Activated effector memory CD4-positive, alpha-beta T cell treated with Interleukin-2 at 50 U/mL for 16 hours (primary cell): ENCODE results near the gene PEAK1.
"Not testable (repeated sequence)": the region's sequence is repeated elsewhere in the genome, so short reads cannot be mapped to it uniquely, and the experiment has no call there.

Source experiments
- DNase-seq: peaks from one replicate; pipeline ENCODE4 v3.0.0-alpha.2; 2020

PEAK1 gene

DNA sequence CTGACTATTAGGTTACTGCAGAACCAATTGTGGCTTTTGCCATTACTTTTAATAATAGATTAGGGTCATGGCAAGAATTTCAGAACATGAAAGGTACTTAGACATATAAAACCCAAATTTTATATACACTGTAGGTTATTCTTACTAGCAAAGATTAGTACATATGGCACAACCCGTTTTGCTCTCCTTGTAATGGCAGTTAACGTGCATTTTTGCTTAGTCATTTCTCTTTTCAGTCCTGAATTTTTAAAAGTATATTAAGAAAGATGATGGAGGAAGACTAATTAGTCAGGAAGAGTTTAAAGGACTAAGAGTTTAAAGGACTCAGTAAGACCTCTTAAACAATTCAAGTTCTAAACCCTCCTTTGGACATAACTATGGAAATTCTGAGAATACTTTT is 114.0 kb downstream of the PEAK1 start:
- DNase-seq, result no peak

DNA sequence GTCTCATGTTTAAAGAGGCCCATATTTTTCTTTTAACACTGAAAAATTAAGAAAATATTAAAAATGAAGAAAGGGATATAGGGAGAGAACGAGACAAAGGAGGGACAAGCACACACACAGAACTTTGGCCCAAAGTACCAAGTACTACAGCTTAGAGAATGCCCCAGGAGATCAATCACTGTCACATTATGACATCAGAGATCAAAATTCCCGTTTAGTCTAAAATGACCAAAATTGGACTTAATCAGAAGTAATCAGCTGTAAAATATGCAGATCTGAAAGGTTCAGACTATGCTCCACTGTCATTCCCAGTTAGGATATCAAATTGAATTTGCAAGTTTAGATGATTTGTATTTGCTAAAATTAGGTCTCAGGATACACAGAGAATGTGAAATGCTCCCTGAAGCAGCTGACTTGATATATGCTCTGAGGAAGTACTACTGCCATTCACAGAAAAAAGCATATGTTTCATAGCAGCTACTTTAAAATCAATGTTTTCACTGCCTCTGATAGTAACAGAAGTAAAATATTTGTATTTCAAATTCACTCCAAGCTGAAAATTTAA is 123.0 kb downstream of the PEAK1 start:
- DNase-seq, result no peak

DNA sequence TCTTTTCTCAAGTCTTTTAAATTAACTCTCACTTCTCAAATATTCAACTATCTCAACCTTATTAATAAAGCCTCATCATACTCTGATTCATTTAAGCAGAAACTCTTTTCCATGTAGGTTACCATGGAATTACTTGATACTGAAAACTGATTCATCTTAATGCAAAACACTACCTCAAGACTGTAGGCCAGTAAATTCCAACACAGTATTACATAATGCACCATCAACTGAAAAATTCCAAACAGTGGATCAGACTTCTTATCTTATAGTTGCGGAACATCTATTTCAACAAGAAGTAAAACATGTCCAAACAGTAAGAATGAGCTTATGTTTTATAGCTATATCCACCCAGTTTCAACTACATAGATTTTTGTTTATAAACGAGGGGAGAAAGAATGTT is 124.5 kb downstream of the PEAK1 start:
- no peak for DNase-seq

DNA sequence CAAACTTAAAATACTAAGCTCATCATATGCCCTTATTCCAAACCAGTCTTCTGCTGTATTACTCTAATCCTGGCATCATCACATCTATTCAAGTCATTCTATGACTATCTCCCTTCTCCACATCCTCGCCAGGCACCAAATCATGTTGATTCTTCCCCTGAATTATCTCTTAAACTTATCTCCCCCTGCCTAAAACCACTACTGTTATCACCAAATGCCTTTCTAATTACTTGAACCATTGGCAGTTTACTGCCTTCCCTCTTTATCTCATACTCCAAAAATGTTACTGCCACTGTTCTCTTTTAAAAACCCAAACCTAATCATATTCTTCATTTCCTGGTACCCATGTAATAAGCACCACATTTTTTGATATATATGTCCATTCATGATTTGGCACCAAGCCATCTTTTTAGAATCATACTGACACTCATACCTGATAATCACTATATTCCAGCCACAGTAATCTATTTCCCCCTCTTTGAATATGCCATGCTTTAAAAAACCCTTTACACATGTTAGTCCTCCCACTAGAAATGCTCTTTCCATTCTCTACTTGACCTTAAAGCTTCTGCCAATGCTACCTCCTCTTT is 126.8 kb downstream of the PEAK1 start:
- no peak for DNase-seq

DNA sequence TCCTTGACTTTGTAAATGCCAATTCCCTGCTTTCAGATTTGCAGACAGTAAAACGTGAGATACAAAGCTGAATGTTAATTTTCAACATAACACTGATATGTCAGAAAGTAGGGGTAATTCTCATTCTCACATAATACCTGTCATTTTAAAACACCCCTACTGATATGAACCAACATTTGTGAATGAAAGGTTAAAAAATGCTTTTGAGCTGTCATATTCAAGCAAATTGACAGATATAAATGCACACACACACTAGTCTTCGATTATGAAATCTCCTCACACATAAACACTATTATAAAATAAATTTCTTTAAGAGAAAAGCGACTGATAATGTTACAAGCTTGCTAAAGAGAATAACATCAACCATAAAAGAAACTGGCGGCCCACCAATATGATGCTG is 128.8 kb downstream of the PEAK1 start:
- no peak for DNase-seq

DNA sequence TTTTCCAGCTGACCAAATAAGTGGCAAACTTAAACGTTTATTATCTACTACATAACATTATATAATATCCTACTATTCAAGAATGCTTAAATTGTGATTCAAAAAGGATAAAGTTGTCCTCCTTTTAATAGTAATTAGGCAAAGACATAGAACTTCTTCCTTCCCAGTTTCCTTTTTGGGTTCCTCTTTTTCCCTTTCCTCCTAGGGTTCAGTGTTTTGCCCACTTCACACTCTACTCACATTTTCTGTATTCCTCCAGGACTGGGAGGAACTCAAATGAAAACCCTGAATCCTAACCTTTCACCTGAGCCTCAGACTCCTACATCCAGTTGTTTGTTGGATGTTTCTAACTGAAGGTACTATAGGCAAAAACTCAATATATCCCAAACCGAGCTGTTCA is 132.5 kb downstream of the PEAK1 start:
- no peak for DNase-seq

DNA sequence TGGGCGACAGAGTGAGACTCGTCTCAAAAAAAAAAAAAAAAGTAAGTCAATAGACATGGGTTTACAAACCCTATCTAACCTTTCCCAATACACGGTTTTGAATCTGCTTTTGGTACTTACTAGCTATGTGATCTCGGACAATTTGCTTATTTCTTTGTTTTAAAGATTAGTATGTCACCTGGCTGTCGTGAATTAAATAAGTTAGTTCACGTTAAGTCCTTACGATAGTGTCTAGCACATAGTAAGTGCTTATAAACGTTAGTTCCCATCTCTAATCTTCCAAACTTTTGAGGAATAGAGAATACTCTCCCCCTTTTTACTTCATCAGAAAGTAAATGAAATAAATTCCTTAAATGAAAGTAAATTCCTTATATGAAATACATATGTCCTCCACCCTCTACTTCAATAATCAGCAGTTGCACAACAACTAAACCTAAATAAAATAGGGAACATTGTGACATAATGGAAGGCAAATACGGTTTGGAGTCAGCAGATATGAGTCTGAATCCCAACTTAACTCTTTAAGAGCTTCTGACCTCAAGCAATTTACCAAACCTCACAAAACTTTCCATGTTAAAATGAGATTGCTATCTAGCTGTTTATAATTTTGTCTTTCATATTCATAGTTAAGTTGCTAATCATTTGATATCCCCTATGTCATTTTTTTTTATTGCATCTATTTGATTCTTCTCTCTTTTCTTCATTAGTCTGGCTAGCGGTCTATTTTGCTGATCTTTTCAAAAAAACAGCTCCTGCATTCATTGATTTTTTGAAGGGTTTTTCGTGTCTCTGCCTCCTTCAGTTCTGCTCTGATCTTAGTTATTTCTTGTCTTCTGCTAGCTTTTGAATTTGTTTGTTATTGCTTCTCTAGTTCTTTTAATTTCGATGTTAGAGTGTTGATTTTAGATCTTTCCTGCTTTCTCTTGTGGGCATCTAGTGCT is 134.6 kb downstream of the PEAK1 start:
- no peak for DNase-seq

DNA sequence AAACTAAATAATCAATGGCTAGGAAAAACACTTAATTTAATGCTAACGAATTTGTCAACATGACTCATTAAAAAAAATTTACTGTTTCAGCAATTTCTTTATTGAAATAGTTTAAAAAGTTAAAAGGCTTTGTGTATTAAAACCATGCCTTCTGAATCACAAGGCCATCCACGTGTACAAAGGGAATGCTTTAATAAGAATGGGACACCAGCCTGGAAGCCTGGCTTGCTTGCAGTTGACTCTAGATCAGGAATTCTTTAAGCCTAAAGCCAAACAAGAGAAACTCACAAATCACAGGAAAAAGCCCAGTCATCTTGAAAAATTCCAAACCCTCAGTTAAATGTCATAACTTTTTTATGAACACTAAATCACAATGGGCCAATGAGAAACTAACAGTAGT is 137.6 kb downstream of the PEAK1 start:
- no peak for DNase-seq

DNA sequence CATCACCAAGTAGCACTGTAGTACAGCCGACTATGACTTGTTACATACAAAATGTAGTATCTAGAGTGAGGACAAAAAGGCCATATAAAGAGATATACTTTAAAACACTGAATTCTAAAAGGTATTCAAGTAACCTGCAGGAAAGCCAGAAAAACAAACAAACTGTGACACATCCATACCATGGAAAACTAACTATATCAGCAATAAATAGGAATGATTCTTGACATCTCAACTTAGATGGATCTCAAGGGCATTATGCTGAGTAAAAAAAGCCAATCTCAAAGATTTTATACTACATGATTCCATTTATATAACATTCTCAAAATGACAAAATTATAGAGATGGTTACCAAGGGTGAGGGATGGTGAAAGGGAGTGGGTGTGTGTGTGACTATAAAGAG is 143.0 kb downstream of the PEAK1 start:
- DNase-seq, result no peak

DNA sequence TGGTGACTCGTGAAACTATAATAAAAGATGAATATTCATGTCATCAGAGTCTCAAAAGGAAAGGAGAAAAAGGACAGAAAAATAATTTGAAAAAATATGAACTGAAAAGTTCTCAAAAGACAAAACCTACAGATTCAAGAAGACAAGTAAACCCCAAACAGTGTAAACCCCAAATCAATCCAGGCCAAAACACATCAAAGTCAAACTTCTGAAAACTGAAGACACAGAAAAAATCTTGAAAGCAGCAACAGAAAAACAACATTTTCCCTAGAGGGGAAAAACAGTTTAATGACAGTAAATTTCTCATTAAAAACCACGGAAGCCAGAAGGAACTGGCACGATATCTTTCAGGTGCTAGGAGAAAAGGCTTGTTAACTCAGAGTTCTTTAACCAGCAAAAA is 143.8 kb downstream of the PEAK1 start:
- no peak for DNase-seq

DNA sequence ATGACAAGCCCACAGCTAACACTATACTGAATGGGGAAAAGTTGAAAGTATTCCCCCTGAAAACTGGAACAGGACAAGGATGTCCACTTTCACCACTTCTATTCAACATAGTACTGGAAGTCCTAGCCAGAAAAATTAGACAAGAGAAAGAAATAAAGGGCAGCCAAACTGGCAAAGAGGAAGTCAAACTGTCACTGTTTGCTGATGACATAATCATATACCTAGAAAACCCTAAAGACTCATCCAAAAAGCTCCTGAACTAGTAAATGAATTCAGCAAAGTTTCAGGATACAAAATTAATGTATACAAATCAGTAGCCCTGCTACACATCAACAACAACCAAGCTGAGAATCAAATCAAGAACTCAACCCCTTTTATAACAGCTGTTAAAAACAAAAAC is 146.8 kb downstream of the PEAK1 start:
- not testable (repeated sequence) for DNase-seq

DNA sequence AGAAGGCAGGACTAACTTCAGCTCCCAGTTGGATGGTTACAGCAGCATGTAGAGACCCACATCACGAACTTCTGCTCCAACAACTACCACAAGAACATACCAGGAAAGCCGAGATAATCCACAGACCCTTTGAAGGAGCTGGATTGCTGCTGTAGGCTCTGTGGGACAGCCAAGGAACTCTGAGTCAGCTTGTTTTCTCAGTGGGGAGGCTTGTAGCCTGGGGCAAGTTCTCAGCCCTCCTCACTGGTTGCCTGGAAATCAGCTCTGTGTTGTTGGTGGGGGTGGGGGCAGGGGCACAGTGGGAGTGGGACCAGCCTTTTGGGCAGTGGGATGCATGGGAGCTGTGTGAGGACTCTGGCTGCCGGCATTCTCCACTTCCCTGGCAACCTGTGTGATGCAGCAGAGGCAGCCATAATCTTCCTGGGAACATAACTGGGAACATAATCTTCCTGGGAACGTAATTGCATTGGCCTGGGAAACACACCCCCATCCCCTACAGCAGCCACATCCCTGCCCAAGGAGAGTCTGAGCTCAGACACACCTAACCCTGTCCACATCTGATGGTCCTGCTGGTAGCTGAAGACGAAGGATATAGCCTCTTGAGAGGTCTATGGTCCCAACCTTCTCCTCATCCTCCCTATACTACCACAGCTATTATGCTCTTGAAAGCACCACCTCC is 153.1 kb downstream of the PEAK1 start:
- no peak for DNase-seq

DNA sequence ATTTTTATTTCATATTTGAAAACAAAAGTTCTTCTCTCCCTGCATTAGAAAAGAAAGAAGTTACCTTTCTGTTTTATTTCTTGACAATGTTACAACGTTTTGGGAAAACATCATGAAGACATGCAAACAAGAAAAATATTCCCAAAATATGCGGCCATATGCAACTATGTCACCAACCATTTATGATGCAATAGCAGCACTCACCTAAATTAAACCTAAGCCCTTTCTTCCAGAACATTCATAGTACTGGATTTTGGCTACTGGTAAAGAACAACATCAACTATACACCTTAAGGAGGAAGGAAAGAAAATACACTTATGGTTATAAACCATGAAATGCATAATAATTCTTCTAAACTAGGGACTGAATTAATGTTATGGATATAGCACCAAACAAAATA is 164.5 kb downstream of the PEAK1 start:
- no peak for DNase-seq

DNA sequence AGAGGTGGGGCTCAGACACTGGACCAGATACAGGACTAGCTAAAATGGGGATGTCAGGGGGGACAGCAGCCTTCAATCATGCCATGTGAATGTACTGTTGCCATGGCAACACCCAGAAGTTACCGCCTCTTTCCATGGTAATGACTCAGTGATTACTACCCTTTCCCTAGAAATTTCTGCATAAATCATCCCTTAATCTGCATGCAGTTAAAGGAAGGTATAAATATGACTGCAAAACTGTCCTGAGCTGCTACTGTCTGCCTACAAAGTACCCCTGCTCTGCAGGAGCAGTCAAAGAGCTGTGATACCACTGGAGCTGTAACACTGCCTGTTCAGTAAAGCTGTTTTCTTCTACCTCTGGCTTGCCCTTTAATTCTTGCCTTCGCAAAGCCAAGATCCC is 168.2 kb downstream of the PEAK1 start:
- no peak for DNase-seq

DNA sequence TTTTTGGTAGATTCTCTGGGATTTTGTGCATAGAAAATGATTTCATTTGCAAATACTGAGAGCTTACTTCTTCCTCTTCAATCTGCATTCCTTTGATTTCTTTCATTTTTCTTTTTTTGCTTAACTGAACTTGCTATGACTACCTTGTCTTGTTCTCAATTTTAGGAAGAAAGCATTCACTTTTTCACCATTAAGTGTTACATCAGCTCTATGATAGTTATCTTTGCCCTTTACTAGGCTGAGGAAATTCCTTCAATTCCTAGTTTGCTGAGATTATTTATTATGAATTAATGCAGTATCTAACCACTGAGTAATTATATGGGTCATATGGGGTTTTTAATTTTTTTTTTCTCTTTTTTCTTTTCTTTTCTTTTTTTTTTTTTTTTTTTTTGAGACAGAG is 172.8 kb downstream of the PEAK1 start:
- no peak for DNase-seq

DNA sequence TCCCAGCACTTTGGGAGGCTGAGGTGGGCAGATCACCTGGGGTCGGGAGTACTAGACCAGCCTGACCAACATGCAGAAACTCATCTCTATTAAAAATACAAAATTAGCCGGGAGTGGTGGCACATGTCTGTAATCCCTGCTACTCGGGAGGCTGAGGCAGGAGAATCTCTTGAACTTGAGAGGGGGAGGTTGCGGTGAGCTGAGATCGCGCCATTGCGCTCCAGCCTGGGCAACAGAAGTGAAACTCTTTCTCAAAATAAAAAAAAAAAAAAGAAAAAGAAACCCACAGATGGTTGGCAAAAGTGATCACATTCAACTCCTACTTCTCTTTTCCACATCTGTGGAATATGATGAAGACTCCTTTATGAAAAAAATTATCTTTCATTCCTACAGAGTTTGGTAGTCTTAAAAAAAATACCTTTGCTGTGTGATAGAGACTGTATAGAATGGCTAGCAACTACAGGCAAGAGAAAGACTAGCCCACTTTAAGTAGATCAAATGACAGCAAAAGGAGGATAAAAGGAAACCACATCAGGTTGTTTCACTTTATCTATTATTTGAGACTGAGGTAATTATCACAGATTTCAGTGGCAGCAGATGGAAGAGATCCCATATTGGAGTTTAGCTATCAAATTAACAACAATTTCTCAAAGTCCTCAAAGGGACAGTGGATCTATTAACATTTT is 176.0 kb downstream of the PEAK1 start:
- no peak for DNase-seq

DNA sequence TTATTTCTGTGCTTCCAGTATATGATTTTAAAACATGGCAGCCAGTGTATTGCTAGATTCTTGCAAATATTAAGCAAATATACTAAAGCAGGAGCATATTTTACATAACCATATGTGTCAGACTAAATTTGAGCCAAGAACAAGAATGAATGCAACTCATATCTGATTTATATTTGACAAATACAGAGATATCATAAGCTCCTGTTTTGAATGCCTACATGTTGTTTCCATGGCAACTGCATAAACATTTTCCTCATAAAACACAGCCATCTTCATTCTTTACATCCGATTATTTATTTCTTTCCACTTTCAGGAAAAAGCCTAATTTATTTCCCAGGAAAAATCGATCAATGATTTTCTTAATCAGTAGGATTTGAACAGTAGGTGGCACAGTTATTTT is 176.8 kb downstream of the PEAK1 start:
- DNase-seq, result no peak

DNA sequence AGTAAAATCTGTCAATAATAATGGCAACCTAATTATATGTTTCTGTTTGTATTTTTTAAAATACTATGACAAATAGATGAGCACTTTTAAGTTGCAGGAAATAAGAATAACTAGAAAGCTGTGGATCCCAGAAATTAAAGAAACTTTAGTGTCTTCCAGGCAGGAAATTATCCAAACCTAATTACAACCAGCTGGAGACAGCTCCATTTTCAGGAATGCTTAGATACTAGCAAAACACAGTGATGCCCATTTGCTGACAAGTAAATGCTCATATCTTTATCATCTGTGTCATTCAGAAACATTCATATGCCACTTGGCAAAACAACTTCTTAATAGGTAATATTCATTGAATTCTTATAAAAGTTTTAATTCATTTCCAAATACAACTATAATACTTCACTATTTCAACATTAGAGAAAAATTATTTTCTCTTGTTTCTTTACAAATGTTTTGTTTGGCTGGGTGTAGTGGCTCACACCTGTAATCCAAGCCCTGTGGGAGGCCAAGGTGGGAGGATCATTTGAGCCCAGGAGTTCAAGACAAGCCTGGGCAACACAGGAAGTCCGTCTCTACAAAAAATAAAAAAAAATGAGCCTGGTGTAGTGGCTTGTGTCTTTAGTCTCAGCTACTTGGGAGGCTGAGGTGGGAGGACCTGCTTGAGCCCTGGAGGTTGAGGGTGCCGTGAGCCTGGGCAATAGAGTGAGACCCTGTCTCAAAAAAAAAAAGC is 179.9 kb downstream of the PEAK1 start:
- DNase-seq, result no peak

DNA sequence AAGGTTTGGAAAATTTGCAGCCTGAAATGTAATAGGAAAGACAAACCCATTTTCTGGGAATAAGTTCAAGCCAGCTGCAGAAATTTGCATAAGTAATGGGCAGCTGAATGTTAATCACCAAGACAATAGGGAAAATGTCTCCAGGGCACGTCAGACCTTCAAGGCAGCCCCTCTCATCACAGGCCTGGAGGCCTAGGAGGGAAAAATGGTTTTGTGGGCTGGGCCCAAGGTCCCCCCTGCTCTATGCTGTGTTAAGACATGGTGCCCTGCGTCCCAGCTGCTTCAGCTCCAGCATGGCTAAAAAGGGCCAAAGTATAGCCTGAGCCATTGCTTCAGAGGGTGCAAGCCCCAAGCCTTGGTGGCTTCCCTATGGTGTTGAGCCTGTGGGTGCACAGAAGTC is 184.3 kb downstream of the PEAK1 start:
- no peak for DNase-seq

DNA sequence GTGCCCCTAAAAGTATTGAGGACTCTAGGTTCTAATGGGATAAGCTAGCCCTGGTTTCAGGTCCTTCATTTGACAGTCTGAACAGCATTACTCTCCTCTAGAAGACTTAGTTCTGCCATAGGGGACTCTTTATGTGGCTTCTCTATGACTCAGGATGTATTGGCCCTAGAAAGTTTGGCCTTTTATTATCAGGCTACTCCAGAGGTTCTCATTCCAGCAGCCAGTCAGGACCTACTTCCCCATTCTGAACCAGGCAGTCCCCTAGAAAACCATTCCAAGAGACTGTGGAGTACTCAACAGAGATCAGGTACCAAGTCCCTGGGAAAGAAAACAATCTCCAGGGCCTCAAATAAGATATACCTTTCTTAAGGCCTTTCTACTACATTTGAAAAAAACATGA is 191.1 kb downstream of the PEAK1 start:
- no peak for DNase-seq

DNA sequence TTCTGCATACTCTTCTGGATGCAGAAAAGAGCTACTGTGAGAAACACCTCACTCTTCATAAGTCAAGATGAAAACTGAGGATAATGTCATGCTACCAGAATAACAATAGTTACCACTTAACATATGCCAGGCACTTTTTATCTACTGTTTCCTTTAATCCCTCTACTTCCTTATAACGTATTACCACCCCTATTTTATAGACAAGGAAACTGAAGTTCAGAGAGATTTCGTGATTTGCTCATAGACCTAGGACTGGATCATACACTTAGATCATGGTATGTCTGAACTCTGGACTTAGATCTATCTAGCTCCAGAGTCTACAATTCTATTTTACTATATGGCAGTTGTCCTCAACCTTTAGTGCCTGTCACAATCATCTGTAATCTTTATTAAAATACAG is 193.3 kb downstream of the PEAK1 start:
- DNase-seq, result no peak

DNA sequence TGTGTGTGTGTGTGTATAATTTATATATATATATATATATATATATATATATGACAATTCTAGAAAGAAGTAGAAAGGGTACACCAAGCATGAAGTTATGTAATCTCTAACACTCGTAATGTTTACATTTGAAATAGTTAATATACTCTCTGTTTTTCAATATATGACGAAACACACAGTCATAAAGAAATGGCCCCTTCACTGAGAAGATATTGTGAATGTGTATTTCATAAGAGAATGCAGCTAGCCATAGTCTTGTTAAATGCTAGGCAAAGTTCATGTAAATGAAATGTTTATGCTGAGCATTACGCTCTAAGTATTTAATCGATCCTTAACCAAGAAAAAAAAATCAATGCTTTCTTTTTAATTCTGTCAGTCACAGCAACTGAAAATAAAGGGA is 194.3 kb downstream of the PEAK1 start:
- DNase-seq, result no peak
